MCF 10A (cell line): Measurements from ENCODE around the gene DNAH17. TPM values are rescaled to one million over a fixed set of nuclear protein-coding genes. Genes with fewer than 3 reads are reported as not detected.

Experiments used
- BruUV-seq: library from RNA; stranded (reverse); fragments of 400-500 nt; replicated peaks from 2 replicates; lab custom pipeline; 2021; lab: Mats Ljungman, UMichigan
- CTCF ChIA-PET: fragments of 300-600 bp; sonication (Branson Sonifier 250); formaldehyde crosslinking; extraction: SDS; loops from one replicate; lab custom pipeline; 2021; ENCODE audit warnings: antibody characterized with exemption, inconsistent platforms; lab: Yijun Ruan, JAX
- POLR2A ChIA-PET: fragments of 300-600, 350-650 bp; sonication (Branson Sonifier 250); formaldehyde crosslinking; extraction: SDS; loops from one replicate; lab custom pipeline; 2020; ENCODE audit warnings: antibody characterized with exemption, inconsistent platforms; lab: Yijun Ruan, JAX
- DNase-seq: peaks from one replicate; pipeline ENCODE4 v3.0.0-alpha.2; 2018; ENCODE audit not compliant: unreplicated experiment
- H3K27ac Mint-ChIP-seq: one replicate; pipeline ENCODE4 v1.8.0; 2022; ENCODE audit warnings: mild to moderate bottlenecking, low read depth, mixed read lengths; ENCODE audit not compliant: unreplicated experiment
- H3K27me3 Mint-ChIP-seq: one replicate; pipeline ENCODE4 v1.8.0; 2022; ENCODE audit warnings: mixed read lengths; ENCODE audit not compliant: insufficient read depth, unreplicated experiment
- H3K36me3 Mint-ChIP-seq: one replicate; pipeline ENCODE4 v1.8.0; 2022; ENCODE audit warnings: mild to moderate bottlenecking, moderate library complexity, mixed read lengths; ENCODE audit not compliant: insufficient read depth, unreplicated experiment
- H3K4me1 Mint-ChIP-seq: one replicate; pipeline ENCODE4 v1.8.0; 2022; ENCODE audit warnings: mixed read lengths; ENCODE audit not compliant: insufficient read depth, unreplicated experiment
- H3K4me3 Mint-ChIP-seq: one replicate; pipeline ENCODE4 v1.8.0; 2022; ENCODE audit warnings: mild to moderate bottlenecking, moderate library complexity, mixed read lengths; ENCODE audit not compliant: unreplicated experiment
- H3K9me3 Mint-ChIP-seq: one replicate; pipeline ENCODE4 v1.8.0; 2022; ENCODE audit warnings: mixed read lengths; ENCODE audit not compliant: unreplicated experiment
- intact Hi-C: fragments of 100-400 bp; cut with micrococcal nuclease; formaldehyde crosslinking; loops from 2 replicates; pipeline ENCODE4 v1.14.1; 2022
- total RNA-seq: library from RNA; stranded (reverse); gene quantifications from 2 replicates; pipeline ENCODE4 v1.2.3, GENCODE V29; 2022
- TF ChIP-seq, protein P1 (sequence below): fragments of 200-600 bp; IDR thresholded peaks from one replicate; pipeline ENCODE4 v1.8.0; 2022; ENCODE audit warnings: antibody characterized with exemption, mild to moderate bottlenecking; ENCODE audit not compliant: unreplicated experiment

DNAH17 gene
- total RNA-seq, 1 experiment from 2014 or later = not detected

- POLR2A ChIA-PET = no interaction called here
- H3K4me3 Mint-ChIP-seq = no peak overlapping the region
- H3K36me3 Mint-ChIP-seq = no peaks in the 10 kb centered on the region
- H3K27ac Mint-ChIP-seq = no peak overlapping the region
- H3K4me1 Mint-ChIP-seq = peaks cover 1% of the 10 kb centered on the region
- H3K27me3 Mint-ChIP-seq = no peaks in the 10 kb centered on the region
- peak; percentile 39 for DNase-seq
- CTCF ChIA-PET = no interaction called here
- intact Hi-C loops = no loop called here
- TF ChIP-seq, protein P1, sequence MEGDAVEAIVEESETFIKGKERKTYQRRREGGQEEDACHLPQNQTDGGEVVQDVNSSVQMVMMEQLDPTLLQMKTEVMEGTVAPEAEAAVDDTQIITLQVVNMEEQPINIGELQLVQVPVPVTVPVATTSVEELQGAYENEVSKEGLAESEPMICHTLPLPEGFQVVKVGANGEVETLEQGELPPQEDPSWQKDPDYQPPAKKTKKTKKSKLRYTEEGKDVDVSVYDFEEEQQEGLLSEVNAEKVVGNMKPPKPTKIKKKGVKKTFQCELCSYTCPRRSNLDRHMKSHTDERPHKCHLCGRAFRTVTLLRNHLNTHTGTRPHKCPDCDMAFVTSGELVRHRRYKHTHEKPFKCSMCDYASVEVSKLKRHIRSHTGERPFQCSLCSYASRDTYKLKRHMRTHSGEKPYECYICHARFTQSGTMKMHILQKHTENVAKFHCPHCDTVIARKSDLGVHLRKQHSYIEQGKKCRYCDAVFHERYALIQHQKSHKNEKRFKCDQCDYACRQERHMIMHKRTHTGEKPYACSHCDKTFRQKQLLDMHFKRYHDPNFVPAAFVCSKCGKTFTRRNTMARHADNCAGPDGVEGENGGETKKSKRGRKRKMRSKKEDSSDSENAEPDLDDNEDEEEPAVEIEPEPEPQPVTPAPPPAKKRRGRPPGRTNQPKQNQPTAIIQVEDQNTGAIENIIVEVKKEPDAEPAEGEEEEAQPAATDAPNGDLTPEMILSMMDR = no peak
- no peaks in the 10 kb centered on the region for H3K9me3 Mint-ChIP-seq
- BruUV-seq = no TSS peak
Measured at GRCh38 chr17:78573955-78574354, 3.2 kb downstream of the DNAH17 start.

DNA sequence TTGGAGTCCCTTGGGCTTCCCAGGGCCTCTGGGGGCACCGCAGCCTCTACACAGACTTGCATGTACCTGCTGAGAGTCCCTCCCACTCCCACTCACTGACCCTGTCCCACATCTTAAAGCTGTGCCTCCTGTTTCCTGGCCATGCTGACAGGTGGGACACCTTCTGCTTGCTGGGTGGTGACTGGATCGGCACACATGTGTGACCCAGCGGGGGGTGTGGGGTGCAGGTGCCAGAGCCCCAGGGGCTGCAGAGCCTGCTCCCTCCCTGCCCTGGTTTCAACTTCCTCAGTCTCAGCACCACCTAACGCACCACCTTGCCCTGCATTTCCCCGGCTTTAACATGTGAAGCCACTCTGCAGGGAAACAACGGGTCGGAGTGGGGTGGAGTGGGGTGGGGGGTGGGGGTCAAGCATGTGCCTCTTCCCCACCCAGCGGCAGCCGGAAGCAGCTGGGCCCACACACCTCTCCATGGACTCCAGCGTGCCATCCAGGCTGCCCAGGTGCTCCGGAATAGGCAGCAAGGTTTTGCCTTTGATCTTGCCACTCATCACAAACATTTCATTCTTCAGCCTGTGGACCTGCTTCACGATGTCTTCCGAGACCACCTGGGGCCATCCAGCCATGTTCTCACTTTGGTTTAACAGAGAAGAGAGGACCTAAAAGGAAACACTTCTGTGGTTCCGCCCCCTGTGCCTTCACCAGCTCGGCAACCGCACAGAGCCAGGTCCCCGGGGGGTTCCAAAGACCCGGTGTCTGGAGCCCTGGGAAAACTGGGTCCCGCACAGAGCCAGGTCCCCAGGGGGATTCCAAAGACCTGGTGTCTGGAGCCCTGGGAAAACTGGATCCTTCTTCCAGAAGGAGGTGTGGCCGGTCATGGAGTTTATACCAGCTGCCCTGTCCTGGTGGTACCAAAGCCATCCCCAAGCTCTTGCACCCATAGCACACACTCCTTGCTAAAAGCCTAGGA, 4.7 kb downstream of the DNAH17 start:
- no peak overlapping the region for H3K27ac Mint-ChIP-seq
- intact Hi-C loops = no loop called here
- H3K4me3 Mint-ChIP-seq = no peak overlapping the region
- BruUV-seq = no TSS peak
- no peaks in the 10 kb centered on the region for H3K27me3 Mint-ChIP-seq
- no peaks in the 10 kb centered on the region for H3K36me3 Mint-ChIP-seq
- ChIA-PET CTCF (interaction anchor here (0.6 kb wide), 1 partner anchor 11 kb away, joined by 3 read pairs; no protein-coding TSS in a partner anchor), POLR2A (no interaction called here)
- TF ChIP-seq, protein P1 = no peak
- no peak for DNase-seq
- H3K9me3 Mint-ChIP-seq = no peaks in the 10 kb centered on the region
- H3K4me1 Mint-ChIP-seq = peaks cover 10% of the 10 kb centered on the region

DNA sequence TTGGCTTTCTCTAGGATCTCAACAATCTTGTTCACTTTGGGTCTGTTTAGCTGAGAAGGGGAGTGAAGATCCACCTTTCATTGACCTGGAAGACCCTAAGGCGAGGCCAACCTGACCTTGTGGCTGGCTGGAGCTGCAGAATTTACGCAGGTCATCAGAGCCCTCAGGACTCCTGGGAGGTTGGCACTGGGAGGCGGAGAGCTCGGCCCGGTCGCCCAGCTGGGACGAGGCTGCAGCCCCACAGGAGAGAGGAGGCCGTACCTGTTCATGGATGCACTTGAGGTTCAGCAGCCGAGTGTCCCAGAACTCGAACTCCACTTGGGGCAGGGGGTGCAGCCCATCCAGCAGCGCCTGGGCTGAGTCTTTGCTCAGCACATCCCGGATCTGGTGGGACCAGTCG, 5.9 kb downstream of the DNAH17 start:
- no peak overlapping the region for H3K27ac Mint-ChIP-seq
- POLR2A ChIA-PET = interaction anchor here (1.2 kb wide), 1 partner anchor 54 kb away, joined by 3 read pairs; no protein-coding TSS in a partner anchor
- BruUV-seq = no TSS peak

More for the DNA sequence above, 5.9 kb downstream of the DNAH17 start:
- peaks cover 10% of the 10 kb centered on the region for H3K4me1 Mint-ChIP-seq
- no peaks in the 10 kb centered on the region for H3K27me3 Mint-ChIP-seq
- intact Hi-C loops = no loop called here
- no peaks in the 10 kb centered on the region for H3K9me3 Mint-ChIP-seq
- no peak overlapping the region for H3K4me3 Mint-ChIP-seq
- TF ChIP-seq, protein P1 = no peak
- DNase-seq = no peak
- CTCF ChIA-PET = no interaction called here
- no peaks in the 10 kb centered on the region for H3K36me3 Mint-ChIP-seq
